Measurements from ENCODE around the gene RAB31. TPM values are rescaled to one million over a fixed set of nuclear protein-coding genes. Genes with fewer than 3 reads are reported as not detected.
A peak's percentile ranks its signal among the peaks of the same experiment; 100 is the strongest.

RAB31 gene
- total RNA-seq, 1 experiment from 2014 or later, result 2.3 TPM

DNA sequence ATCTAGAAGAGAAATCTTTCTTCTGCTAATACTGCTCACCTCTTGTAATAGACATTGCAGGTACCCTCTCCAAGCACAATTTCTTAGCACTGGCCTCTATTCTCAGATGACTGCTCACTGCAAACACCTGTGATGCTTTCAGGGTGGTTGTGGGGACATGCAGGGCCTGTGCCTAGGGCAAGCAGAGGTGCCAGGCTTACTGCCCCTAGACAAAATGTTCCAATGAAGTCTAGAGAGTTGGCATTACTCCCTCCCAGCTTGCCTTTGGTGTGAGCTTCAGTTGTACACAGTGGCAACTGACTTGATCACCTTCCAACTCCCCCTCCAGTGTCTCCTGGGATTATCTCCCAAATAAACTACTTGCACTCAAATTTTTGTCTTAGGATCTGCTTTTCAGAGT is 164.7 kb downstream of the RAB31 start:
- TF ChIP-seq, protein P1, sequence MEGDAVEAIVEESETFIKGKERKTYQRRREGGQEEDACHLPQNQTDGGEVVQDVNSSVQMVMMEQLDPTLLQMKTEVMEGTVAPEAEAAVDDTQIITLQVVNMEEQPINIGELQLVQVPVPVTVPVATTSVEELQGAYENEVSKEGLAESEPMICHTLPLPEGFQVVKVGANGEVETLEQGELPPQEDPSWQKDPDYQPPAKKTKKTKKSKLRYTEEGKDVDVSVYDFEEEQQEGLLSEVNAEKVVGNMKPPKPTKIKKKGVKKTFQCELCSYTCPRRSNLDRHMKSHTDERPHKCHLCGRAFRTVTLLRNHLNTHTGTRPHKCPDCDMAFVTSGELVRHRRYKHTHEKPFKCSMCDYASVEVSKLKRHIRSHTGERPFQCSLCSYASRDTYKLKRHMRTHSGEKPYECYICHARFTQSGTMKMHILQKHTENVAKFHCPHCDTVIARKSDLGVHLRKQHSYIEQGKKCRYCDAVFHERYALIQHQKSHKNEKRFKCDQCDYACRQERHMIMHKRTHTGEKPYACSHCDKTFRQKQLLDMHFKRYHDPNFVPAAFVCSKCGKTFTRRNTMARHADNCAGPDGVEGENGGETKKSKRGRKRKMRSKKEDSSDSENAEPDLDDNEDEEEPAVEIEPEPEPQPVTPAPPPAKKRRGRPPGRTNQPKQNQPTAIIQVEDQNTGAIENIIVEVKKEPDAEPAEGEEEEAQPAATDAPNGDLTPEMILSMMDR (IDR thresholded peaks at IDR 0.05; ENCODE audit: unreplicated experiment), result no peak
- intact Hi-C loops (cut with micrococcal nuclease; ENCODE audit: unreplicated experiment), result no loop called here
- no TSS peak for BruUV-seq (replicated peaks)
- DNase-seq, result no peak
- Mint-ChIP-seq H3K36me3 (ENCODE audit: insufficient read depth, unreplicated experiment) (peaks cover 24% of the 10 kb centered on the region), H3K4me1 (ENCODE audit: low read depth, unreplicated experiment) (peaks cover 64% of the 10 kb centered on the region), H3K4me3 (ENCODE audit: low read depth, unreplicated experiment) (no peak overlapping the region), H3K9me3 (ENCODE audit: low read depth, unreplicated experiment) (no peaks in the 10 kb centered on the region), H3K27me3 (ENCODE audit: unreplicated experiment) (no peaks in the 10 kb centered on the region), H3K27ac (ENCODE audit: unreplicated experiment) (no peak overlapping the region)
- CTCF ChIA-PET, result no interaction called here

DNA sequence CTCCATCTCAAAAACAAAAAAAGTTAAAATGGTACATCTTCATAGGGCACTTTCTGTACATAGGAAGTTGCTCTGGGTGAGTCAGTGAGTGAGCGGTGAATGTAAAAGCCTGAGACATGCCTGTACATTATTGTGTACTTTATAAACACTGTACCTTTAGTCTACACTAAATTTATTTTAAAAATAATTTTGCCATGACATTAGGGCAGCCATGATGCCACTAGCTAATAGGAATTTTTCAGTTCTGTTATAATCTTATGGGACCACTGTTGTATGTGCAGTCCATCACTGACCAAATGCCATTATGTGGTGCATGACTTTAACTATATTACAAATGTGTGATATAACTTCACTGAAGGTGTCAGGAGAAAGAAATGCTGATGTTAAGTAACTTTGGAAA is 166.6 kb downstream of the RAB31 start:
- DNase-seq, result no peak
- H3K4me1 Mint-ChIP-seq (ENCODE audit: low read depth, unreplicated experiment), result peaks cover 45% of the 10 kb centered on the region
- peaks cover 24% of the 10 kb centered on the region for H3K36me3 Mint-ChIP-seq (ENCODE audit: insufficient read depth, unreplicated experiment)
- intact Hi-C loops (cut with micrococcal nuclease; ENCODE audit: unreplicated experiment), result loop anchor here (5.0 kb wide), 1 partner anchor 47 kb away; no protein-coding TSS in a partner anchor
- H3K27me3 Mint-ChIP-seq (ENCODE audit: unreplicated experiment), result no peaks in the 10 kb centered on the region
- H3K9me3 Mint-ChIP-seq (ENCODE audit: low read depth, unreplicated experiment), result no peaks in the 10 kb centered on the region
- BruUV-seq (replicated peaks), result no TSS peak
- peak overlapping the region; percentile 64 for H3K27ac Mint-ChIP-seq (ENCODE audit: unreplicated experiment)
- TF ChIP-seq, protein P1 (IDR thresholded peaks at IDR 0.05; ENCODE audit: unreplicated experiment), result no peak
- CTCF ChIA-PET, result interaction anchor here (0.7 kb wide), 1 partner anchor 299 kb away, joined by 4 read pairs; no protein-coding TSS in a partner anchor
- no peak overlapping the region for H3K4me3 Mint-ChIP-seq (ENCODE audit: low read depth, unreplicated experiment)

DNA sequence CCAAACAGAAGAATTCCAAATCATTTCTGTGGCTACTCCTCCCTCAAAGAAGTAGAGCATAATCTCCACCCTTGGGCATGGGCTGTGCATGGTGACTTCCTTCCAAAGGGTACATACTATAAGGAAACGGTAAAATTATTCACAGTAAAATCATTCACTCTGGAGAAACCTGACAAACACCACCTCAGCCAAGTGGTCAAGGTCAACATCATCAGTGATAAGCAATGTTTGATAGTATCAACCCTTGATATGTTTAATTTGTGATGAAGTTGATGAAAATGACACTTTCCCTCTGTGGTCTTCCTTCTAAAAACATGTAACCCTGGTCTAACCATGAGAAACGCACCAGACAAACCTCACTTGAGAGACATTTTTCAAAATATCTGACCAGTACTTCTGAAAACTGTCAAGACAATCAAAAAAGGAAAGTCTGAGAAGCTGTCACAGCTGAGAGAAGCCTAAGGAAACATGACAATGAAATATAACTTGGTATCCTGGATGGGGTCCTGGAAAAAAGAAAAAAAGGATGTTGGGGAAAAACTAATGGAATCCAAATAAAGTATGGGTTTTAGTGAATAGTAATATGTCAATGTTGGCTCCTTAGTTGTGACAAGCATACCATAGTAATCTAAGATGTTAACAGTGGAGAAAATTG is 168.2 kb downstream of the RAB31 start:
- peaks cover 18% of the 10 kb centered on the region for H3K36me3 Mint-ChIP-seq (ENCODE audit: insufficient read depth, unreplicated experiment)
- H3K4me3 Mint-ChIP-seq (ENCODE audit: low read depth, unreplicated experiment), result peak overlapping the region; percentile 67
- no peaks in the 10 kb centered on the region for H3K9me3 Mint-ChIP-seq (ENCODE audit: low read depth, unreplicated experiment)
- CTCF ChIA-PET, result interaction anchor here (0.6 to 1.6 kb wide), 9 partner anchors 16 to 299 kb away, joined by 3 to 4 read pairs (median 3); no protein-coding TSS in a partner anchor
- intact Hi-C loops (cut with micrococcal nuclease; ENCODE audit: unreplicated experiment), result loop anchor here (2.0 to 5.0 kb wide), 2 partner anchors 42 to 49 kb away; no protein-coding TSS in a partner anchor
- TF ChIP-seq, protein P1 (IDR thresholded peaks at IDR 0.05; ENCODE audit: unreplicated experiment), result no peak
- peak overlapping the region; percentile 97 for H3K27ac Mint-ChIP-seq (ENCODE audit: unreplicated experiment)
- no peak for DNase-seq
- no peaks in the 10 kb centered on the region for H3K27me3 Mint-ChIP-seq (ENCODE audit: unreplicated experiment)
- BruUV-seq (replicated peaks), result no TSS peak
- peaks cover 29% of the 10 kb centered on the region for H3K4me1 Mint-ChIP-seq (ENCODE audit: low read depth, unreplicated experiment)

DNA sequence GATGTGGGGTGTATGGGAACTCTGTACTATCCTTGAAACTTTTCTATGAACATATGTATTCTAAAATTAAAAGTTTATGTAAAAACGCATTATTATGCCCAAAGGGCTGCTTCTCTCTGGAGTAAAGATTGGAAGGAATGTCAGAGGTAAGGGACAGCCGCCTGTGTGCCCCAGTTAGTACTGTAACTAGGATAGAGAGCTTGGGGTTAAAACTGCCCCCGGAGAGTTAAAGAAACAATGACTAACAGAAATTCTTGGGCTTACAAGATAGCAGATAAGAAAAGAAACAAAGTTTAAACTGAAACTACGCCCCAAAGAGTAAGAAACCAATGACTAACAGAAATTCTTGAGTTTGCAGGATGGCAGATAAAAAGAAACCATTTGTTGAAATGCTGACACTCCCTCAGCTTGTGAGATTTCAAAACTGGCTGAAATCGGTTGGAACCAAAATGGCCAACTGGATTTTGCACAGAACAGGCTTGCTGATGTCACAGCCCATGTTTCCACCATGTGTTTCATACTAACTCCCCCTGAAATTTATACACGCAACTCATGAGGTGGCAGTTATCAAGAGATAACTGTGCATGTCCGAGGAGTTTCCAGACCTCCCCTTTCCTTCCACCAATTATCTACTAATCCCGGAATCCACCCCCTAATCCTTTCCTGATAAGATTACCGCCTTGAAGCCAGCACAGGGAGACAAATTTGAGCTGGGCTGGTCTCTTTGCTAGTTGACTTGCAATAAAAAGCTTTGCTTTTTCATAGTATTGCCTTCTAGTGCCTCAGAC is 169.0 kb downstream of the RAB31 start:
- DNase-seq, result peak; percentile 54
- TF ChIP-seq, protein P1 (IDR thresholded peaks at IDR 0.05; ENCODE audit: unreplicated experiment), result no peak
- Mint-ChIP-seq H3K27ac (ENCODE audit: unreplicated experiment) (peak overlapping the region; percentile 97), H3K36me3 (ENCODE audit: insufficient read depth, unreplicated experiment) (peaks cover 18% of the 10 kb centered on the region), H3K9me3 (ENCODE audit: low read depth, unreplicated experiment) (no peaks in the 10 kb centered on the region), H3K27me3 (ENCODE audit: unreplicated experiment) (no peaks in the 10 kb centered on the region), H3K4me1 (ENCODE audit: low read depth, unreplicated experiment) (peaks cover 25% of the 10 kb centered on the region), H3K4me3 (ENCODE audit: low read depth, unreplicated experiment) (peak overlapping the region; percentile 67)
- CTCF ChIA-PET, result interaction anchor here (0.6 to 1.6 kb wide), 8 partner anchors 15 to 300 kb away, joined by 3 to 4 read pairs (median 3); no protein-coding TSS in a partner anchor
- intact Hi-C loops (cut with micrococcal nuclease; ENCODE audit: unreplicated experiment), result loop anchor here (2.0 to 5.0 kb wide), 2 partner anchors 42 to 50 kb away; no protein-coding TSS in a partner anchor
- BruUV-seq (replicated peaks), result no TSS peak

All from Calu3 (cell line).